ENCODE data around the gene PCLO.

DNA sequence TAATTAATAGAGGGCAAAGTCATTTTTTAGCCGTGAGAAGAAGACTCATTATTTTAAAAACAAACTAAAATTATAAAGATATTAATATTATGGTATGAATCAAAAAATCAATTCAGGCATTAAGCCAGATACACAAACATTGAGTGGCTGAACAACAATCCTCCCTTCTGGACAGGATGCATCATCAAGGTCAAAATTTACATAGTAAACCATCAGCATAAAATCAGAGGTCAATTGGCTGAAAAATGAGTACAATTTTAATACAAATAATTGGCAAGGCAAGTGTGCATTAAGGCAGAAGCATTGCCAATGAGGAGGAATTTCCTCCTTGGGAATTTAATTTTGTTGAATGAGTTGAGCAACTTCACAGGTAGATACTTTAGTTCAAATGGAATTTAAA is 108.2 kb downstream of the PCLO start:
- TF ChIP-seq CHD1 (IDR thresholded peaks at IDR 0.05; ENCODE audit: low read depth, low read length) (no peak), TEAD4 (IDR thresholded peaks at IDR 0.05; ENCODE audit: low read depth, low read length) (no peak), POLR2AphosphoS5 (IDR thresholded peaks at IDR 0.05; ENCODE audit: low read depth, low read length) (no peak)
- TF ChIP-seq, protein P1, sequence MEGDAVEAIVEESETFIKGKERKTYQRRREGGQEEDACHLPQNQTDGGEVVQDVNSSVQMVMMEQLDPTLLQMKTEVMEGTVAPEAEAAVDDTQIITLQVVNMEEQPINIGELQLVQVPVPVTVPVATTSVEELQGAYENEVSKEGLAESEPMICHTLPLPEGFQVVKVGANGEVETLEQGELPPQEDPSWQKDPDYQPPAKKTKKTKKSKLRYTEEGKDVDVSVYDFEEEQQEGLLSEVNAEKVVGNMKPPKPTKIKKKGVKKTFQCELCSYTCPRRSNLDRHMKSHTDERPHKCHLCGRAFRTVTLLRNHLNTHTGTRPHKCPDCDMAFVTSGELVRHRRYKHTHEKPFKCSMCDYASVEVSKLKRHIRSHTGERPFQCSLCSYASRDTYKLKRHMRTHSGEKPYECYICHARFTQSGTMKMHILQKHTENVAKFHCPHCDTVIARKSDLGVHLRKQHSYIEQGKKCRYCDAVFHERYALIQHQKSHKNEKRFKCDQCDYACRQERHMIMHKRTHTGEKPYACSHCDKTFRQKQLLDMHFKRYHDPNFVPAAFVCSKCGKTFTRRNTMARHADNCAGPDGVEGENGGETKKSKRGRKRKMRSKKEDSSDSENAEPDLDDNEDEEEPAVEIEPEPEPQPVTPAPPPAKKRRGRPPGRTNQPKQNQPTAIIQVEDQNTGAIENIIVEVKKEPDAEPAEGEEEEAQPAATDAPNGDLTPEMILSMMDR (IDR thresholded peaks at IDR 0.05; ENCODE audit: control extremely low read depth in 1 of 3, insufficient read depth in 1 of 3, low read depth in 1 of 3, low read length in 3 of 3): no peak
